Sigmoid colon (tissue), 4 donors: ENCODE measurements around the gene HOMER2.

Experiments
- CTCF ChIP-seq, 4 experiments: fragments of 450-650 bp in 3 of 4; fragments of 200-600 bp in 1 of 4; IDR thresholded peaks; one replicate each; pipeline ENCODE4 v1.5.1; 2016 to 2019; ENCODE audit warnings: antibody characterized with exemption in 4 of 4, mild to moderate bottlenecking in 3 of 4, moderate library complexity in 2 of 4
- EP300 ChIP-seq, 4 donors: sonication (generic); formaldehyde crosslinking; IDR thresholded peaks; one replicate each; pipeline ENCODE4 v1.6.1; 2017; ENCODE audit warnings: antibody characterized with exemption in 4 of 4
- POLR2A ChIP-seq, 2 donors: fragments of 450-650 bp; IDR thresholded peaks; one replicate each; pipeline ENCODE4 v1.6.1; 2016; ENCODE audit warnings: antibody characterized with exemption in 2 of 2, mild to moderate bottlenecking in 2 of 2, moderate library complexity in 2 of 2
- POLR2AphosphoS5 ChIP-seq, 4 donors: sonication (generic); formaldehyde crosslinking; IDR thresholded peaks; one replicate each; pipeline ENCODE4 v1.6.1; 2017; ENCODE audit warnings: antibody characterized with exemption in 4 of 4

GRCh38 chr15:82843566-82843965, 109.0 kb downstream of the HOMER2 start:
- TF ChIP-seq CTCF (IDR thresholded peaks at IDR 0.05) = no peak
- no peak for TF ChIP-seq POLR2A (IDR thresholded peaks at IDR 0.05)
- no peak for TF ChIP-seq EP300 (IDR thresholded peaks at IDR 0.05)
- no peak for TF ChIP-seq POLR2AphosphoS5 (IDR thresholded peaks at IDR 0.05)
